Measurements from ENCODE around the gene COG4.

COG4 gene

DNA sequence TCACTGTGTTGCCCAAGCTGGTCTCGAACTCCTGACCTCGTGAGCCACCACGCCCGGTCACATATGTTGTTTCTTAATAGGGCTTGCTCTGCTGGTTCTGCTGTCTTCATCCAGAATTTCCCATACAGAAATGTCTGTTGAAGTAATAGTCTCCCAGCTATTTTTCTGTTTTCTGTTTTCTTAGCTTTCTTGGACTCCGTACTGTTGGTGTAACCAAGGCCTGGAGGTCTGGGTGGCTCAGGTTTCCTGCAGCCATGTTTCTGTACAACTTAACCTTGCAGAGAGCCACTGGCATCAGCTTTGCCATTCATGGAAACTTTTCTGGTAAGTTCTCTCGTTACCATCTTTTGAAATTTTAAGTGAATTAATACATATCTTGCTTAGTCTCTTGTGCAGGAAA, 3.0 kb upstream of the COG4 start:
- no peak for DNase-seq

DNA sequence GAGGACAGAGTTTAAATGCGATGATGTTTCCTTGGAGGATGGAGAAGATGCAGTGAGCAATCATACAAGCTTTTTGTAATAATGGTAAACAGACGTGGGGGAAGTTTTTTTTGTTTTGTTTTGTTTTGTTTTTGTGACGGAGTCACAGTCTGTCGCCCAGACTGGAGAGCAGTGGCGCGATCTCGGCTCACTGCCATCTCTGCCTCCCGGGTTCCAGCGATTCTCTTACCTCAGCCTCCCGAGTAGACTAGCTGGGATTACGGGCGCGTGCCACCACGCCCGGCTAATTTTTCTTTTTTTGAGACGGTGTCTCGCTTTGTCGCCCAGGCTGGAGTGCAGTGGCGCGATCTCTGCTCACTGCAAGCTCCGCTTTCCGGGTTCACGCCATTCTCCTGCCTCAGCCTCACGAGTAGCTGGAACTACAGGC, 1.1 kb upstream of the COG4 start:
- peak; percentile 12 for DNase-seq

DNA sequence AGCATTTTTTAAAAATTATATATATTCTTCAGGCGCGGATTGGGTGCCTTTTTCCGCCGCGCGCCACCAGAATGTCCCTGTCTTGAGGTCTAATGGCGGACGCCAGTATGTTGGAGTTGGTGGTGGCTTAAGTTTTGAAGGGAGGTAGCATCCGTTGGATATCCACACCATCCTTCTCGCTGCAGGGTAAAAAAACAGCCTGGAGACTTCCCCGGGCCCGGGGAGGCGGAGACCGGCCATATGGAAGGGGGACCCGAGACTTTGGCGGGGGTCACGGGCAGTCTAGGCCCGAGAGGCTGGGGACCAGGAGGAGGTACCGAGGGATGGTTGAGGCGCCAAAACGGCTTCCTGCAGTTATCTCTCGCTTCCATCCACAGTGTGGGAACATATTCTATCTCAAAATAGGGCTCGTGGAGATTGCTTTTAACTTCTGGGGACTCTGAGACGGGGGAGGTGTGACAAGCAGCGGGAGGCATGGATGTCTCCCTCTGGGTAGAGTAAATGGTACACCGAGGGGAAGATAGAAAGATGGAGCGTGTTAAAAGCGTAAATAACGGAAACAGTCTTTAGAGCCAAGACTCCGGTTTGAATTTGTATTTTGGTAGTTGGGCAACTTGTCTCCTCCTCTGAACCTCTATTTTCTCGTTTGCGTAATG, 517 bp upstream of the COG4 start, which contains the start of gene SF3B3:
Gene SF3B3 (plus strand): TSS at position 74 of the 656 bp plus-strand sequence. CDS start 2,841 bp downstream, outside the sequence.
- DNase-seq = peak; percentile 85

DNA sequence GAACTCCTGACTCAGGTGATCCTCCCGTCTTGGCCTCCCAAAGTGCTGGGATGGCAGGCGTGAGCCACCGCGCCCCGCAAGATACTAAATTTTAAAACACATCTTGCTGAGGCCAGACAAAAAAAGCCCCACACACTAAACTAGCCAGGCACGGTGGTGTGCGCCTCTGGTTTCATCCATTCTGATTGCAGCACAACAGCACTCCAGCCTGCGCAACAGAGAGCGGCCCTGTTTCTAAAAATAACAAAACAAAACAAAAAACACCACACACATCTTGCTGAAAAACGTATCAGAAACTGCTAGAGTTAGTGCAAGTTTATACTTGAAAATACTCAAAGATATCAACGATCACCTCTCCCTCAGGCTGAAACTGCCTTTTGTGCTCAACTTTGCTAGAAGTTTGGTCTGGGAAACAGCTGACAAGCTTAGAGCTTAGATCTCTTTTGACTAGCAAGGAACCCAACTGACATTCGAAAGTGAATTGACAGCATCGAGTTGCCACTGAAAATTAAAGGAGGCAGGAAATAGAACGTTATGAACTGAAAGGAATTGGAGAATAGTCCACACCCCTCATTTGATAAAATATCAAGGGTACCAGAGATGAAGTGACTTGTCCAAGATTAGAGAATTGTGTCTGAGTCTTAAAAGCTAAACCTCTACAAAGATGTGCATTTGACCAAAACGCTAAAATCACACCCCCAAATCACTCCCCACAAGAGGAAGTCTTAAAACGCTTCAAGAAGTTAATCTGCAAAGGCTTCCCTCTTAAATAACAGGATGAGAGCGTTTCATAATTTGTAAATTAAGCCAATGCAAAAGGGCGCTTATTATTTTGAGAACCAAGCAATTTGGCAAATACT, 908 bp downstream of the COG4 start:
- DNase-seq = peak; percentile 12

DNA sequence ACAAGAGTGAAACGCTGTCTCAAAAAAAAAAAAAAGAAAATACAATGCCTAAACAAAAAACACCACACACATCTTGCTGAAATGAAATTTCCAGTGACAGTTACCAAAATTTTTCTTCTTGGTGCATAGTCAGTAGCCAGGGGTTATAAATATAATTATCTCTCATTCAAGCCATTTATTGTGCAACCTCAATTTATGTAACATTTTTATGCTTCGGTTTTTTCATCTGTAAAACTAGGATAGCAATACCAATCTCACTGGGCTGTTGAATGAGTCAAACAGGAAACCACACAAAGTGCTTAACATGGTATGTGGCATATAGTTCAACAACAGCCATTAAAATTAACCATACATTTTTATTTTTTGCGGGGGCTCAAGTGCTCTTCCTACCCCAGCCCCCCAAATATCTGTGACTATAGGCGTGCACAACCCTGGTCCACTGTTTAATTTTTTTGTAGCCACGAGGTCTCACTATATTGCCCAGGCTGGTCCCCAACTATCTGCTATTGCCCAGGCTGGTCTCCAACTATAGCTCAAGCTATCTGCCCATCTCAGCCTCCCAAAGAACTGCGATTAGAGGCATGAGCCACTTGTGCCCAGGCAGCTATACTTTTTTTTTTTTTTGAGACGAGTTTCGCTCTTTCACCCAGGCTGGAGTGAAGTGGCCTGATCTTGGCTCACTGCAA, 2.6 kb downstream of the COG4 start:
- no peak for DNase-seq

DNA sequence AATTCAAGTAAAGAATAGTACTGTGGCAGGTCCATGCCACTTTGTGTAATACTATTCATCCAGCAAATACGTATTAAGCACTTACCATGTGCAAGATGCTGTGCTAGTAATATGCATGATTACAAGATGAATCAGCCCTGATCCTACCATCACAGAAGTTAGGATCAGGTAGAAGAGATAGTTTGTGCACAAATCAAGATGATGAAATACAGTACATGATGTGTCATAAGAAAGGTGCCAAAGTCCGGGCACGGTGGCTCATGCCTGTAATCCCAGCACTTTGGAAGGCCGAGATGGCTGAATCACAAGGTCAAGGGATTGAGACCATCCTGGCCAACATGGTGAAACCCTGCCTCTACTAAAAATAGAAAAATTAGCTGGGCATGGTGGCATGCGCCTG, 10.9 kb downstream of the COG4 start:
- no peak for DNase-seq

DNA sequence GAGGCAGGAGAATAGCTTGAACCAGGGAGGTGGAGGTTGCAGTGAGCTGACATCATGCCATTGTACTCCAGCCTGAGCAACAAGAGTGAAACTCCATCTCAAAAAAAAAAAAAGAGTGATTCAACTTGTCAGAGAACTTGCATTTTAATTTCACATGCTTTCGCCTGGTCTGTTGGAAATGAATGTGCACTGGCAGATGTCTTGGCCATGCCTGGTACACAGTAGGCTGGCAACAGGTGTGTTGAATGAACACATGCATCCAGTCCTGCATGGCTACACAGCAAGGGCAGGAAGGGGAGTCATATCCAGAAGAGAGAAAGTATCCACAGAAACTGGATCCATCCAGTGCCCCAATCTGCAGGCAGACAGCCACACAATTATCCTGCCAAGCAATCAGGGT, 11.5 kb downstream of the COG4 start:
- DNase-seq = no peak

DNA sequence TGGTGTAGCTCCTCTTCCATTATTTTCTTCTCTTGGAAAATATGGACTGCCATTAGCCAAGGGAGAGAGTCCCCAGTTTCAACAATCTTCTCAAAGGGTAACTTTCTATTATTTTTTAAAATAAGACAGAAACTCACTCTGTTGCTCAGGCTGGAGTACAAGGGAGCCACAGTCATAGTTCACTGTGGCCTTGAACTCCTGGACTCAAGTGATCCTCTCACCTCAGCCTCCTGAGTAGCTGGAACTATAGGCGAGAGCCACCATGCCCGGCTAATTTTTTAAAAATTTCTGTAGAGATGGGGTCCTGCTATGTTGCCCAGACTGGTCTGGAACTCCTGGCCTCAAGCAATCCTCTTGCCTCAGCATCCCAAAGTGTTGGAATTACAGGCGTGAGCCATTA, 13.1 kb downstream of the COG4 start:
- DNase-seq = no peak

DNA sequence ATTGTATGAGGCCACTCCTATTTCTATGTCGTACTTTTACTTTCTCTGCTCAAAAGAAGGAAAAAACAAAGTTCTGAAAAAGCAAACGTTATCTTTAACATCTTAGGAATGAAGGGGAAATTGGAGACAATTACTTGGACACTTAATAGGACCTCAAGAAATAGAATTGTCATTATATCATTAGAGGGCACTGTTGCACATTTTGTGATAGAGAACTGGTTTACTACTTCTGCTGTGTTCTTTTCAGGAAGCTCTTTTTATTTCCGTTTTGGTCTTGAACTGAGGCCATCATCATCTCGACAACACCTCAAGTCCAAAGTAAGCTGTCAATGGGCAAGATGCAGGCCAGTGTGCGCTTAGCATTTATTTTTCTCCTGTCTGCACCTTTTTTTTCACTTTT, 14.6 kb downstream of the COG4 start:
- DNase-seq = no peak

DNA sequence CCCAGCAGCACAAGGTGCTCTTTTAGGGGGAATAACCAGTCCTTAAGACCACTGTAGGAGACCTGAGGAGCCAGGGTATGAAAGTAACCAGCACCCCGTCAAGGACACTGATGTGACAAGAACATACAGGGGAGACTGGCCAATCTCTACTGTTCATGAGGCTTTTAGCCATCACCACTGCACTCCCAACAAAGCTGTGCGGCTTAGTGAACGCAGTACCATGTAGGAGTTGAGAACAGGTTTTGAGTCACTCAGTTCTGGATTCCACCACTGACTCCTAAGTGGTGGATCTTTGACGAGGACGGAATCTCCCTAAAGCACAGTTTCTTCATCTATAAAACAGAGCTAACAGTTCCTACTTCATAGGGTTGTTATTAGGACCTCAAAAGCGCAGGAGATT, 26.8 kb downstream of the COG4 start:
- DNase-seq = no peak

DNA sequence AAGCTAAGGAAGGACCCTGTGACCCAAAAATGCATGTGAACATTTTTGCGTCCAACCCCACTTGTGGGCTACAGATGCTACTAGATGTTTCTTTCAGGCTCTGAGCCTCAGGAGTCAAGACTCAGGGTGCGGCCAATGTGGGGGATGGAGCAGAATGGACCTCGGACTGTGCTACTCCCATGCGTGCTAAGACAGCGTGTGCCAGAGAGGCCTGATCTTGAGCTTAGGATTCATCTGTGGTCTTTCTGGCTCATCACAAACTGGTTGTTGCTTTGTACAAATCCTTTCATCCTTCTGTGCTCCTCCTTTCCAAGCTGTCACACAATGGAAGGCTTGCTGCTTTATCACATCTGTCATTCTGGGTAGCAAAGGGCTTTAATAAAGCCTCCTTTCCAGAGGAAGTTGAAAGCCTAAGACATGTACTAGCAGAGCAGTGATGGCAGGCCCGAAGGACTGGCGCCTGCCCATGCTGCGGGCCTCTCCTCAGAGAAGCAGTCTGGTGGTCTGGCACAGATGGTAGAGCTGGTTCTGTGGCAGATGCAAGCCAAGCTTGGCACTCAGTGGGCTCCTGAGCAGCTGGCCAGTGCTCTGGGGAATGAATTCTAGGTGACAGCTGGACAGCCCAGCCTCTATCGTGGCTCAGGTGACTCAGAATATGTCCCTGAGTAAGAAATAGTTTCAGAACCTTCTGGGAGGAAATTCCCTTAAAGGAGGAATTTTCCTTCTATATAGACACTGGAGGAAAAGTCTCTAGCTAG, 27.8 kb downstream of the COG4 start:
- DNase-seq = no peak

DNA sequence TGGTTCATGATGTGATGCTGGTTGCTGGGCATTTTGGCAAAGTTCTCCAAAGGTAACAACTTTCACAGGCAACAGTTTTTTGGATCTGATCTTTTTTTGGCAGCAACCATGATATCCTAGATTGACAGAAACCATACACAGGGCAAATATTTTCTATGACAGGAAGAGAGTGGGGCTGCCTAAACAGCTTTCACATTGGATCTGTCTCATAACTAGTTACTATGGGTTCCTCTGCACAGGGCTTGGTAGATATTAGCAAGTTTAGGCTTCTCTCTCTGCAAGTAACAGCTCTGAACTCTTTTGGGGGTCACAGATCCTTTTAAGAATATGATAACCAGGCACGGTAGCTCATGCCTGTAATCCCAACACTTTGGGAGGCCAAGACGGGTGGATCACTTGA, 28.6 kb downstream of the COG4 start:
- no peak for DNase-seq

DNA sequence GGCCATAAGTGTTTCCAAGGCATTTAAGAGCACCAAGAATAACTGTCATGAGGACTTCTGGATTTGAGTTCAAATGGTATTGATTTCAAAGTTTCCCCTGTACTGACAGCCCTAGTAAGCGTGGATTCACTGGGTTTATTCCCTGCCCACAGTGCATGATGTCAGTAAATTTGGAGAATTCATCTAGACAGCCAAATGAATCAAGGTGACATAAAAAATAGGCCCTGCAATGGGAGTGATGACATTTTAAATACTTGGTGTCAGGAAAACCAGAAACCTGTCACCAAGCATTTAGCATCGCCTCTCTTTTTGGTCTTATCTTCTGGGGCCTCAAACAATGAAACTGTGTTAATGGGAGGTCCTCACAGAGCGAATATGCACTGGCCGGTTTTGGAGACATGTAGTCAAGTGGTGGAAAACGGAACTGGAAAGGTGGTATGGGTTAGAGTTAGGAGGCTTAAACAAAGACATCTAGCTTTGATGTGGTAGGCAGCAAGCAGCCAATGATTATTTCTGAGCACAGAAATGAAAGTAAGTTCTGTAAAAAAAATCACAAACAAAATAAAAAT, 29.1 kb downstream of the COG4 start:
- DNase-seq = no peak

DNA sequence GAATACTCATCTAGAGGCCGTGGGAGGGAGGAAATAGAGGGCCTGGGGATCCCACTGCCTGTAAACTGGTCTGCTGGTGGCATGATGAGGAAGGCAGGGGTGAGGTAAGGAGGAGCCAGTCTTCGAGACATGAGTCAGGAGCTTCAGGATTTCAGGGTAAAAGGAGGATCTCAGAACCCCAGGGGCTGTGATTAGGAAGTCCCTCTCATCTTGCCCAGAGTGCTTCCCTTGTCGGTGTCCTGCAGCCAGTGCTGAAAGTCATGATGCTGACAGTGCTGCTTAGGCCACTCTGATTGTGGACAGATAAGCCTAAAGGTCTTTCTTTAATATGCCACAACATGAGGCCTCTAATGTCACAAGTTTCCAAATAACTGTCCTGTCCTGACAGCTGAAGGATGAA, 29.6 kb downstream of the COG4 start:
- no peak for DNase-seq

DNA sequence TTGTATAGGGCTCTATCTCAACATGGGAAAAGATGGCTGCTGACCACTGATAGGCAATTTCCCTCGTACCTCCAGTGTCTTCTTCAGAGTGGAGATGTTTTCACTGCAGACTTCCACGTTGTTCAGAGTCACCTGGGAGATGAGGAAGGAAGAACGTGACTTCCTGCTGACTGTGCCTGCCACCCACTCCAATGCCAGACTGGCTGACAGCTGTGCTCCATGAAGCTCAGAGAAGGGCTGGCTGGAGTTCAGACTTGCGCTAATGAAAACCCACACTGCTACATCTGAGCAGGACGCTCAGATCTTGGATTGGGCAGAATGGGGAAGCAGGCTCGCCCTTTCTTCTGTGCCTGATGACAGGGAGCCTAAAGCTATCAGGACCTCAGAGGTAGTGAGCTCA, 33.1 kb downstream of the COG4 start:
- DNase-seq = no peak

DNA sequence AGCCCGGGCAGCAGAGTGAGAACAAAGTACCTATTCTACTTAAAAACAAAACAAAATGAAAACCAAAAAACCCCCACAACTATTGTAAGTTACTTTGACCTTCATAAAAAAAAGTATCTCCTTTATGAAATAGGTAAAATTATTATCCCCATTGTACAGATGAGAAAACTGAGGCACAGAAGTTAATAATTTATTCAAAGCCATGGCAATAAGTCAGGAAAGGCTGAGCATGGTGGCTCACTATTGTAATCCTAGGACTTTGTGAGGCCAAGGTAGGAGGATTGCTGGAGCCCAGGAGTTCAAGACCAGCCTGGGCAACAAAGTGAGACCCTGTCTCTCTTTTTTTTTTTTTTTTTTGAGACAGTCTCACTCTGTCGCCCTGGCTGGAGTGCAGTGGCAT, 38.5 kb downstream of the COG4 start:
- no peak for DNase-seq

DNA sequence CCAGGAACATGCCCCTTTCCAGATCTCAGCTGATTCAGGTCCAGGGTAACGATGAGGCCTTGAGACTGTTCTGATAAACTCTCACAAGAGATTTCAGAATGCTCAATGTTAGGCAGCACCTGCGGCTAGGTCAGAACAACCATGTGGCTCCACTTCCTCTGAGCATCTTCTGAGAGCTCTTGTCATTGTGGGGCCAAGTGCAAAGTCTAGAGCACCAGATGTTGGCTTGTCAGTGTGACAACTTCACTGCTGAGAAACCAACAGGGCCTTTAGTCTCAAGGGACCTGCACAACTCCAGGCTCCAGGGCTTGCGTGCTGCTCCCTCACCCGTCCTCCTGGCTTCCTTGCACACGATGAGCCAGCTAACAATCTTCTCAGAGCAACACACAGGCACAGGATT, 39.9 kb downstream of the COG4 start:
- no peak for DNase-seq

DNA sequence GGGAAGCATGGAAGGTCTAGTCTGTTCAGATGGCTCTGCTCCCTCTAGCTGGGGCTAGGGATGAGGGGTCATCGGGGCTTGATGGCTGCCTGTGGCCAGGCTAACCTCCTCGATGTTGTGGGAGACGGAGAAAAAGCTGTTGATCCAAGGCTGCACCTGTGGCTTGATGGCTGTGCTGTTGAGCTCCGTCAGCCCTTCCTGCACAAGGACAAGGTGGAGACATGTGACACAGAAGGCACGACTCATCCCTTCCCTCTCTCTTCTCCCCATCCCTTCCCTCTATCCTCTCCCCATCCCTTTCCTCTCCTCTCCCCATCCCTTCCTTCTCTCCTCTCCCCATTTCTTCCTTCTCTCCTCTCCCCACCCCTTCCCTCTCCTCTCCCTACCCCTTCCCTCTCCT, 40.7 kb downstream of the COG4 start:
- DNase-seq = no peak

DNA sequence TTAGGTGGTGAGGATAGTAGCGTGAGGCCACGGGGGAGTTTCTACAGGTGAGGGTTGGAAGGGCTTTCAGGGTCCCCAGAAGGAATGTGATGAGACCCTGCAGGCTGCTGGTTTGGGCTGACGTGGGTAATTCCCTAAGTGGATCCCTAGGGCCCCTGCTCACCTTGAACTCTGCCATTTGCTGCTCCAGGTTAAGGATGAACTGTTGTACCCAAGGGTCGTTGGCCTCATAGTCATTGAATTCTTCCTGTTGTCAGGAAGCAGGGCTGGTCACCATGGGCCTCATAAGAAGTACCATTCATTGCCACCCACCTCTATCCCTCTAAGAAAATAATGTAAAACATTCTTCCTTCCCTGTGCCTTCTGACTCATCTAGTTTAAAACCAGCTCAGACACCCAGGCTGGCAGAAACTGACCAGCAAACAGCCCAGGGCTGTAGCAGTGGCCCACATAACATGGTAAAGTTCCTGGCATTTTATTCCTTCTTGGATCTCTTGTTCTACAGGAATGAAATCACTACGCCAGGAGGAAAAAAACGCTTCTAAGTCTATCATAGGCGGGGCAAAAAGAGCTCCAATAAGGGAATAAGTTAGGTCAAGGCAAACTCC, 41.3 kb downstream of the COG4 start:
- DNase-seq = no peak

DNA sequence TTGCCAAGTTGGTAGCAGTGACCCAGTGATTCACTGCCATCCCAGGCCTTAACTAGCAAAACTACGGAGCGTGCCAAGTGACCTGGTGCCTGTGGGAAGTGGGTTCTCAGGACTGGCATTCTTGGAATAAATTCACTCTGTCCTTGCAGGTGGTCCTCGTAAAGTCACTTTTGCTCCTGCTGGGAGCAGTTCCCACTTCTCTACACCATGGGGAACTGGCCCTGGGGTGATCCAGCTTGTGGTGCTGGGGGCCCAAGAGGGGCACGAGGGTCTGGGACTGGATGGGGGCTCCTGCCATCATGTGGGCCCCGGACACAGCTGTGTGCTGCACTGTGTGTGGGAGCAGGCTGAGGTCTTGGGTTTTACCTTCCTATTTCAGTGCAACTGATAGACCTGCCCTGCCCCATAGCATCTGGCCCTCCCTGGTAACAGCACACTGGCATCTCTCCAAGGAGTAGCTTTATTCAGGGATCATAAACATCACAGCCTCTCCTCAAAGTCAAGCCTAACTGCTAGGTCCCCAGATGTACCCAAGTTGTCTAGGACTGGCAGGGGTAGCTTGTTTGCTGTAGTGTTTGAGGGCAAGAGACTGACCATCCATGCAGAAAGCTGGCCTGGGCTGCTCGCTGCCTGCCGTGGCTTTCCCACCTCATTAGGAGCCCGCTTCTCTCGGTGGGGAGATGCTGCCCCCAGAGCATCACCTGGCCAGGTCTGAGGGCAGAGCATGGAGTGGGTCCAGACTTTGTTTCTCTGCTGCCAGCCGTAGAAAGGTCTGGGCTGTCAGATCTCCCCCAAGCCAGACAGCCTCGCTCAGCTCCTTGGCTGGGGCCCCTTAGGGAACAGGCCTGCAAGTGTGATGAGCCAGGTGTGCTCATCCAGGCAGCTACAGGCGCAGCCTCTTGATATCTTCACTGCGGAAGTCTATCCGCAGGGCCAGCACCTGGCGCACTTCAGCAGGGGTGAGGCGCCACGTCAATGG, 42.9 kb downstream of the COG4 start:
- DNase-seq = no peak

DNA sequence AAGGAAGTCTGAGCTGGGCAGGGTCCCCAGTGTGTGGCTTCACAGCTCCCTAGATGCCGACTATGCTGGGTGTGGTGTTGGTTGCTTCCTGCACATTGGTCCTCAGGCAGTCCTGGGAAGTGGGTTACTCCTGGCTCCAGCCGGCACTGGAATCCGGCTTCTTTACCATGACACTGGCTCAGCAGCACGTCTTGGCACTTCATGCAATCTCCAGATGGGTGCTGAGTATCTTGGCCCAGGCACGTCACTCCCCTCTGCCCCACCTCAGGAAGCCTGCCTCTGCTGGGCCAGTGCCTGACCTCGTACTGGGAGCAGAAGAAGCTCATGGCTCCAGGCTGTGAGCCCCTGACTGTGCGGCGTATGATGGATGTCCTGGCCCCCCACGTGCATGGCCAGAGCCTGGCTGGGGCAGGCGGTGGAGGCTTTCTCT, 44.4 kb downstream of the COG4 start:
- no peak for DNase-seq

Measured in RPMI8226 (cell line).